Gastroesophageal sphincter (tissue), 3 donors: ENCODE results near the gene PET100.

Experiments
- CTCF ChIP-seq, 4 experiments: fragments of 200-600 bp in 2 of 4; fragments of 450-650 bp in 2 of 4; sonication (generic) in 1 of 4; IDR thresholded peaks; one replicate each; pipeline ENCODE4 v1.5.1; 2017 to 2019; ENCODE audit warnings: antibody characterized with exemption in 4 of 4, mild to moderate bottlenecking in 2 of 4, moderate library complexity in 2 of 4
- EP300 ChIP-seq: sonication (generic); formaldehyde crosslinking; IDR thresholded peaks from one replicate; pipeline ENCODE4 v1.6.1; 2017; ENCODE audit warnings: antibody characterized with exemption, mild to moderate bottlenecking
- POLR2A ChIP-seq, 2 donors: fragments of 450-650 bp; IDR thresholded peaks; one replicate each; pipeline ENCODE4 v1.6.1; 2017; ENCODE audit warnings: antibody characterized with exemption in 2 of 2, mild to moderate bottlenecking in 2 of 2, moderate library complexity in 1 of 2
- POLR2AphosphoS5 ChIP-seq: sonication (generic); formaldehyde crosslinking; IDR thresholded peaks from one replicate; pipeline ENCODE4 v1.6.1; 2017; ENCODE audit warnings: antibody characterized with exemption

DNA sequence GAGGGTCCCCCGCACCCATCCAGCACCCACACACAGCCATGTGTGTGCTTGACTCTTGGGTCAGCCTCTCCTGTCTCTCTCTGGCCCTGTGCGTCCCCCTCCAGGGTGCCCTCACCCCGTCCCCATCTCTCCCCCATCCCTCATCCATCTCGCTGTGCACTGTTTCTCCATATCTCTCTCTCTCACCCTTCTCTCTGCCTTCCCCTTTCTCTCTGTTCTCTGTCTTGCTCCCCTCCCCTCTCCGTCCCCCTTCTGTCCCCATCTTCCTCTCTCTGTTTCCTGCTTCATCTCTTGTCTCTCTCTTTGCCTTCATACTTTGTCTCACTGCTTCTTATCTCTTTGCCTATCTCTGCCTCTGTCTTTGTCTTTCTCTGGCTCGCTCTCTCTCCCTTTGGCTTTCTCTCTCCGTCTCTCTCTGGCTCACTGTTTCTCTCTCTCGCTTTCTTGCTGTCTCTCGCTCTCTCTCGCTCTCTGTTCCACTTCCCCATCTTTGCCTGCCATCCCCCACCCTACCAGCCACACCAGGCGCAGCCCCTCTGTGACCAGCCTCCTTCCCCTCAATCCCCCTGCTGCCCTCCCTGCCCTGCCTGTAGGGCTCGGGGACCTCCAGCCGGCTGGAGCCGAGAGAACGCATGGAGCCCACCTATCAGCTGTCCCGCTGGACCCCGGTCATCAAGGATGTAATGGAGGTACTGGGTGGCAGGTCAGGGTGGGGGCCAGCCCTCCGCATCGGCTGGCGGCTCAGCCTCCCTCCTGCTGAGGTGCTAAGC is 16.2 kb downstream of the PET100 start:
- no peak for TF ChIP-seq CTCF (IDR thresholded peaks at IDR 0.05)
- no peak for TF ChIP-seq POLR2A (IDR thresholded peaks at IDR 0.05)
- TF ChIP-seq POLR2AphosphoS5 = no peak
- TF ChIP-seq EP300 = no peak
